Neural crest cell (in vitro differentiated cells): ENCODE results near the gene NLRP9. TPM values are rescaled to one million over a fixed set of nuclear protein-coding genes. Genes with fewer than 3 reads are reported as not detected.

Experiments used
- DNase-seq: peaks from one replicate; pipeline ENCODE4 v3.0.0; 2021; ENCODE audit warnings: low read depth, mixed read lengths, low spot score
- H3K27ac Mint-ChIP-seq: one replicate; pipeline ENCODE4 v1.8.0; 2021; ENCODE audit warnings: mild to moderate bottlenecking, mixed read lengths; ENCODE audit not compliant: unreplicated experiment
- H3K27me3 Mint-ChIP-seq: 2 replicates; pipeline ENCODE4 v1.8.0; 2021; ENCODE audit warnings: low read depth, mild to moderate bottlenecking, mixed read lengths
- H3K36me3 Mint-ChIP-seq: 2 replicates; pipeline ENCODE4 v1.8.0; 2021; ENCODE audit warnings: low read depth, mild to moderate bottlenecking, mixed read lengths
- H3K4me1 Mint-ChIP-seq: 2 replicates; pipeline ENCODE4 v1.8.0; 2021; ENCODE audit warnings: mixed read lengths
- H3K4me3 Mint-ChIP-seq: one replicate; pipeline ENCODE4 v1.8.0; 2021; ENCODE audit warnings: mild to moderate bottlenecking, mixed read lengths
- H3K9me3 Mint-ChIP-seq: 2 replicates; pipeline ENCODE4 v1.8.0; 2021; ENCODE audit warnings: mixed read lengths
- CTCF ChIP-seq: fragments of 200-600 bp; sonication (generic); conservative IDR thresholded peaks from 2 replicates; pipeline ENCODE4 v1.5.0; 2021; ENCODE audit warnings: antibody characterized with exemption, mild to moderate bottlenecking
- total RNA-seq: library from RNA; stranded (reverse); gene quantifications from 2 replicates; pipeline ENCODE4 v1.2.1, GENCODE V29; 2021

The NLRP9 gene
- total RNA-seq, 1 donor from 2014 or later: not detected

- Mint-ChIP-seq H3K9me3 (peaks cover 22% of the 10 kb centered on the region), H3K27ac (no peak overlapping the region), H3K36me3 (peaks cover 15% of the 10 kb centered on the region), H3K27me3 (peaks cover 14% of the 10 kb centered on the region), H3K4me1 (no peaks in the 10 kb centered on the region), H3K4me3 (no peak overlapping the region)
- TF ChIP-seq CTCF: no peak
- DNase-seq: no peak
Observed at GRCh38 chr19:55717251-55717650, 21.0 kb downstream of the NLRP9 start.

DNA sequence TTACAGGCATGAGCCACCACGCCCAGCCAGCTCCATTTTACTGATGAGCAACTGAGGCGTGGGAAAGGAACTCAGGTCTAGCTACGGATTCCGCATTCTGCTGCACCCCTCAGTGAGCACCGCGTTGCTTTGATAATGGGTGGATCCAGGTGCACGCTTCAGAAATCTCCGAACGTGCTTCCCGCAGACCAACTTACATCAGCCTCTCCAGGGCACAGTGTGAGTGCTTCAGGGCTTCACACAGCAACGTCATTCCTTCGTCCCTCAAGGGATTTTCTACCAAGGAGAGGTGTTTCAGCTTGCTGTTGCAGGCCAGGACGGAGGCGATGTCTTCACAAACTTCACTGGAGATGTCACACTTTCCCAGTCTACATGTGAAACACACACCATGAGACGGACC, 21.7 kb downstream of the NLRP9 start:
- DNase-seq: no peak
- no peak overlapping the region for H3K4me3 Mint-ChIP-seq
- H3K27ac Mint-ChIP-seq: no peak overlapping the region
- H3K36me3 Mint-ChIP-seq: peaks cover 13% of the 10 kb centered on the region
- peaks cover 18% of the 10 kb centered on the region for H3K9me3 Mint-ChIP-seq
- TF ChIP-seq CTCF: no peak
- no peaks in the 10 kb centered on the region for H3K4me1 Mint-ChIP-seq
- peaks cover 11% of the 10 kb centered on the region for H3K27me3 Mint-ChIP-seq

- no peak for DNase-seq
- H3K27ac Mint-ChIP-seq: no peak overlapping the region
- TF ChIP-seq CTCF: no peak
- peaks cover 14% of the 10 kb centered on the region for H3K9me3 Mint-ChIP-seq
- no peak overlapping the region for H3K4me3 Mint-ChIP-seq
- peaks cover 7% of the 10 kb centered on the region for H3K36me3 Mint-ChIP-seq
- H3K4me1 Mint-ChIP-seq: no peaks in the 10 kb centered on the region
- H3K27me3 Mint-ChIP-seq: peaks cover 18% of the 10 kb centered on the region
Observed at GRCh38 chr19:55712804-55713631, 25.2 kb downstream of the NLRP9 start.

- no peak for TF ChIP-seq CTCF
- H3K27ac Mint-ChIP-seq: no peak overlapping the region
- DNase-seq: no peak
- H3K36me3 Mint-ChIP-seq: peaks cover 10% of the 10 kb centered on the region
- peaks cover 3% of the 10 kb centered on the region for H3K4me1 Mint-ChIP-seq
- H3K27me3 Mint-ChIP-seq: peaks cover 25% of the 10 kb centered on the region
- no peak overlapping the region for H3K4me3 Mint-ChIP-seq
- H3K9me3 Mint-ChIP-seq: peaks cover 17% of the 10 kb centered on the region
Observed at GRCh38 chr19:55711719-55712118, 26.5 kb downstream of the NLRP9 start.

GRCh38 chr19:55705972-55706371, 32.2 kb downstream of the NLRP9 start:
- no peak for TF ChIP-seq CTCF
- no peak for DNase-seq
- H3K27ac Mint-ChIP-seq: no peak overlapping the region
- H3K9me3 Mint-ChIP-seq: peaks cover 6% of the 10 kb centered on the region
- peaks cover 6% of the 10 kb centered on the region for H3K4me1 Mint-ChIP-seq
- H3K4me3 Mint-ChIP-seq: no peak overlapping the region
- H3K36me3 Mint-ChIP-seq: peaks cover 19% of the 10 kb centered on the region
- peaks cover 20% of the 10 kb centered on the region for H3K27me3 Mint-ChIP-seq
